HepG2 (cell line): ENCODE measurements around the gene ZNF22. TPM values are rescaled to one million over a fixed set of nuclear protein-coding genes. Genes with fewer than 3 reads are reported as not detected.

ENCODE experiments used
- ATF1 ChIP-seq: IDR thresholded peaks from 2 replicates; pipeline ENCODE4 v1.6.1; 2016; ENCODE audit warnings: mild to moderate bottlenecking, control low read depth
- ERF ChIP-seq: IDR thresholded peaks from 2 replicates; pipeline ENCODE4 v1.6.1; 2018; ENCODE audit warnings: missing biosample characterization, missing genetic modification reagents
- GATA4 ChIP-seq: sonication (generic); IDR thresholded peaks from 2 replicates; pipeline ENCODE4 v1.6.1; 2016; ENCODE audit warnings: antibody characterized with exemption, low read depth, borderline replicate concordance
- HDAC2 ChIP-seq: sonication (generic); formaldehyde crosslinking; IDR thresholded peaks from 2 replicates; pipeline ENCODE4 v1.4.0; 2020; ENCODE audit warnings: missing genetic modification reagents
- HNRNPLL ChIP-seq: fragments of 200-400 bp; formaldehyde crosslinking; IDR thresholded peaks from 2 replicates; pipeline ENCODE4 v1.6.1; 2017; ENCODE audit warnings: mild to moderate bottlenecking, low read depth, low read length; ENCODE audit not compliant: poor library complexity, severe bottlenecking
- NPAS2 ChIP-seq: sonication (generic); formaldehyde crosslinking; IDR thresholded peaks from 2 replicates; pipeline ENCODE4 v1.8.0; 2022; ENCODE audit warnings: mild to moderate bottlenecking, missing genetic modification reagents, borderline replicate concordance
- PAWR ChIP-seq: sonication (generic); formaldehyde crosslinking; IDR thresholded peaks from 2 replicates; pipeline ENCODE4 v1.4.0; 2020; ENCODE audit warnings: missing genetic modification reagents, mild to moderate bottlenecking, borderline replicate concordance
- PREB ChIP-seq: sonication (generic); formaldehyde crosslinking; IDR thresholded peaks from 2 replicates; pipeline ENCODE4 v1.4.0; 2020; ENCODE audit warnings: missing genetic modification reagents
- PRMT3 ChIP-seq: sonication (generic); formaldehyde crosslinking; IDR thresholded peaks from 2 replicates; pipeline ENCODE4 v1.8.1; 2022; ENCODE audit warnings: low read depth, mild to moderate bottlenecking, moderate library complexity, missing genetic modification reagents, borderline replicate concordance
- RELA ChIP-seq: sonication (generic); formaldehyde crosslinking; IDR thresholded peaks from 2 replicates; pipeline ENCODE4 v1.4.0; 2020; ENCODE audit warnings: missing genetic modification reagents
- STAT6 ChIP-seq: sonication (generic); formaldehyde crosslinking; IDR thresholded peaks from 2 replicates; pipeline ENCODE4 v1.4.0; 2020; ENCODE audit warnings: missing genetic modification reagents, mild to moderate bottlenecking, borderline replicate concordance
- ZBTB7B ChIP-seq: sonication (generic); formaldehyde crosslinking; IDR thresholded peaks from 2 replicates; pipeline ENCODE4 v1.4.0; 2020; ENCODE audit warnings: missing genetic modification reagents
- ZMAT3 ChIP-seq: sonication (generic); formaldehyde crosslinking; conservative IDR thresholded peaks from 2 replicates; pipeline ENCODE4 v1.7.0; 2021; ENCODE audit warnings: missing genetic modification reagents
- ZNF589 ChIP-seq: sonication (generic); formaldehyde crosslinking; conservative IDR thresholded peaks from 2 replicates; pipeline ENCODE4 v1.8.0; 2022; ENCODE audit warnings: mild to moderate bottlenecking, moderate library complexity, missing genetic modification reagents
- ZNF713 ChIP-seq: sonication (generic); formaldehyde crosslinking; IDR thresholded peaks from 2 replicates; pipeline ENCODE4 v1.4.0; 2020; ENCODE audit warnings: mild to moderate bottlenecking, missing genetic modification reagents
- ZNF746 ChIP-seq: sonication (generic); formaldehyde crosslinking; IDR thresholded peaks from 2 replicates; pipeline ENCODE4 v1.8.0; 2022; ENCODE audit warnings: mild to moderate bottlenecking, missing genetic modification reagents
- ZNF788 ChIP-seq: sonication (generic); formaldehyde crosslinking; IDR thresholded peaks from 2 replicates; pipeline ENCODE4 v1.5.0; 2020; ENCODE audit warnings: mild to moderate bottlenecking, missing genetic modification reagents, borderline replicate concordance
- ZSCAN29 ChIP-seq: sonication (generic); formaldehyde crosslinking; conservative IDR thresholded peaks from 2 replicates; pipeline ENCODE4 v1.4.0; 2020; ENCODE audit warnings: mild to moderate bottlenecking, missing genetic modification reagents
- ZXDC ChIP-seq: sonication (generic); formaldehyde crosslinking; IDR thresholded peaks from 2 replicates; pipeline ENCODE4 v1.5.0; 2020; ENCODE audit warnings: mild to moderate bottlenecking, missing genetic modification reagents
- polyA plus RNA-seq, 8 experiments: library from polyadenylated mRNA; depleted of rRNA in 3 of 8; stranded (reverse) in 7 of 8; unstranded in 1 of 8; fragments of >200 nt; fragmentation: Illumina TruSeq in 4 of 8; extraction: Trizol in 4 of 8; gene quantifications; 2 replicates each; pipeline versions ENCODE4 v1.2.1 to v1.2.3, GENCODE V29; 2011 to 2016; ENCODE audit warnings: low read depth in 4 of 8, missing spikeins in 1 of 8, mixed read lengths in 1 of 8; ENCODE audit not compliant: insufficient read depth in 1 of 8
- total RNA-seq, 5 experiments: library from RNA; depleted of rRNA; stranded (reverse); fragments of >200 nt; fragmentation: Illumina TruSeq; extraction: Trizol; gene quantifications; 2 replicates each; pipeline ENCODE4 v1.2.3, GENCODE V29; 2016; ENCODE audit warnings: low read depth in 1 of 5
- TF ChIP-seq, protein P1 (sequence below): fragments of 450-650 bp; IDR thresholded peaks from 2 replicates; pipeline ENCODE4 v1.6.1; 2017; ENCODE audit warnings: mild to moderate bottlenecking

ZNF22 gene
- total and polyA plus RNA-seq, 2 of the 13 experiments (the other 11 are each of a cell fraction or from before 2014, with no cell fraction given): 0.40 to 1.3 TPM

DNA sequence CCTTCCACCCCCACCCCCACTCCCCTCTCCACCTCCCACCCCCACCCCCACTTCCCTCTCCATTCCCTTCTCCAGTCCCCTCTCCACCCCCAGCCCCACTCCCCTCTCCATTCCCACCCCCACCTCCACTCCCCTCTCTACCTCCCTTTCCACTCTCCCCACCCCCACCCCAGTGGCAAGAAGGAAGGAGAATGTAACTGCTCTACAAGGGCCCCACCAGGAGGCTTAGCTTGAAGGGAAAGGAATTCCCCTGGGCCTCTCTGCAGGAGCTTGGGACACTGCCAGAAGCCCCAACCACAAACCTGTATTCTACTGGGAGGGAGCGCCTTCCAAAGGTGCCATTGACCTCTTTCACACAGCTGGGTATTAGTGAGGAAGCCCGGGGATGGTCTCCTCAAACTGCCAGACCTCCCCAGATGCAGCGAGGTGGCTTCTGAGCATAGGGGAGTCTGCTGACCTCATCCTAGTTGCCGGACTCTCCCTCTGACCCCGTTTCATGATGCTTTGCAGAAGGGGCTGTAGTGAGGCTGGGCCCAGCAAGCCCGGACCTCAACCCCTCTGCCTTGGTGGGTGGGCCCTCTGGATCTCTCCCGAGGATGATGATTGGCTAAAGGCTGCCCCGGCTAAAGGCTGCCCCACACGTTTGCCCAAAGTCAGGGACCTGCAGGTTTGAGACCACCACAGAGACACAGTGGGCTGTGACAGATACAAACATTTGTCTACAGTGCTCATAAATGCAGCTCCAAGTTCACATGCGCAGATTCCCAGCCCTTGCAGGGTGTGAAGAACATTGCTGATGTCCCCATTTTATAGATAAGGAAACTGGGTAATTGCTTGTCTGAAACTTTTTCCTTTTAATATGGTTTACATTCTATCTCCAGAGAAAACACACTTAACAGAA is 25.0 kb upstream of the ZNF22 start (continued):
- TF ChIP-seq, protein P1, sequence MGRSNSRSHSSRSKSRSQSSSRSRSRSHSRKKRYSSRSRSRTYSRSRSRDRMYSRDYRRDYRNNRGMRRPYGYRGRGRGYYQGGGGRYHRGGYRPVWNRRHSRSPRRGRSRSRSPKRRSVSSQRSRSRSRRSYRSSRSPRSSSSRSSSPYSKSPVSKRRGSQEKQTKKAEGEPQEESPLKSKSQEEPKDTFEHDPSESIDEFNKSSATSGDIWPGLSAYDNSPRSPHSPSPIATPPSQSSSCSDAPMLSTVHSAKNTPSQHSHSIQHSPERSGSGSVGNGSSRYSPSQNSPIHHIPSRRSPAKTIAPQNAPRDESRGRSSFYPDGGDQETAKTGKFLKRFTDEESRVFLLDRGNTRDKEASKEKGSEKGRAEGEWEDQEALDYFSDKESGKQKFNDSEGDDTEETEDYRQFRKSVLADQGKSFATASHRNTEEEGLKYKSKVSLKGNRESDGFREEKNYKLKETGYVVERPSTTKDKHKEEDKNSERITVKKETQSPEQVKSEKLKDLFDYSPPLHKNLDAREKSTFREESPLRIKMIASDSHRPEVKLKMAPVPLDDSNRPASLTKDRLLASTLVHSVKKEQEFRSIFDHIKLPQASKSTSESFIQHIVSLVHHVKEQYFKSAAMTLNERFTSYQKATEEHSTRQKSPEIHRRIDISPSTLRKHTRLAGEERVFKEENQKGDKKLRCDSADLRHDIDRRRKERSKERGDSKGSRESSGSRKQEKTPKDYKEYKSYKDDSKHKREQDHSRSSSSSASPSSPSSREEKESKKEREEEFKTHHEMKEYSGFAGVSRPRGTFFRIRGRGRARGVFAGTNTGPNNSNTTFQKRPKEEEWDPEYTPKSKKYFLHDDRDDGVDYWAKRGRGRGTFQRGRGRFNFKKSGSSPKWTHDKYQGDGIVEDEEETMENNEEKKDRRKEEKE: no peak
- TF ChIP-seq RELA (CRISPR knock-in tag) (no peak), ZBTB7B (CRISPR knock-in tag) (peak; percentile 86; the same call in 1 of the 2 replicates), ZNF788 (CRISPR knock-in tag) (peak; percentile 48), ATF1 (CRISPR knock-in tag) (no peak), ERF (peak; percentile 7; the same call in 1 of the 2 replicates), ZNF713 (CRISPR knock-in tag) (no peak), STAT6 (CRISPR knock-in tag) (no peak), ZNF746 (CRISPR knock-in tag) (no peak), ZXDC (CRISPR knock-in tag) (no peak), HNRNPLL (no peak), GATA4 (peak; percentile 72; the same call in 1 of the 2 replicates), PAWR (0 out of 2 replicates have a peak, but pooled peaks have one; percentile 88), PREB (CRISPR knock-in tag) (no peak), HDAC2 (CRISPR knock-in tag) (no peak), ZMAT3 (CRISPR knock-in tag) (no peak), ZNF589 (CRISPR knock-in tag) (no peak; the same call in none of the 2 replicates), NPAS2 (CRISPR knock-in tag) (no peak), ZSCAN29 (CRISPR knock-in tag) (no peak; the same call in 1 of the 2 replicates), PRMT3 (CRISPR knock-in tag) (no peak)
